Gastroesophageal sphincter (tissue), 4 donors: ENCODE data around the gene NEK2. TPM values are rescaled to one million over a fixed set of nuclear protein-coding genes. Genes with fewer than 3 reads are reported as not detected.

Experiments
- ATAC-seq: fragments of 150-250 bp; one replicate; pipeline ENCODE4 v1.9.1; 2016; ENCODE audit warnings: mild to moderate bottlenecking, moderate library complexity
- H3K27ac ChIP-seq, 4 donors: fragments of 200-600 bp; sonication (generic) in 3 of 4; 1 replicate in 3 of 4; 2 replicates in 1 of 4; pipeline ENCODE4 v1.5.1; 2016 to 2019
- H3K27me3 ChIP-seq: fragments of 200-600 bp; sonication (generic); one replicate; pipeline ENCODE4 v1.5.1; 2019
- H3K36me3 ChIP-seq, 2 donors: fragments of 200-600 bp; sonication (generic); one replicate each; pipeline ENCODE4 v1.5.1; 2019; ENCODE audit warnings: control low read depth in 1 of 2
- H3K4me1 ChIP-seq, 3 donors: fragments of 200-600 bp; sonication (generic); 1 replicate in 2 of 3; 2 replicates in 1 of 3; pipeline ENCODE4 v1.5.1; 2016 to 2019; ENCODE audit warnings: control low read depth in 2 of 3
- H3K4me3 ChIP-seq, 2 donors: fragments of 200-600 bp; sonication (generic); one replicate each; pipeline ENCODE4 v1.5.1; 2019; ENCODE audit warnings: mild to moderate bottlenecking in 1 of 2, moderate library complexity in 1 of 2
- H3K9me3 ChIP-seq, 3 donors: fragments of 200-600 bp; sonication (generic); one replicate each; pipeline ENCODE4 v1.5.1; 2017 to 2019; ENCODE audit warnings: control low read depth in 2 of 3
- CTCF ChIP-seq, 4 experiments: fragments of 200-600 bp in 2 of 4; fragments of 450-650 bp in 2 of 4; sonication (generic) in 1 of 4; IDR thresholded peaks; one replicate each; pipeline ENCODE4 v1.5.1; 2017 to 2019; ENCODE audit warnings: antibody characterized with exemption in 4 of 4, mild to moderate bottlenecking in 2 of 4, moderate library complexity in 2 of 4
- EP300 ChIP-seq: sonication (generic); formaldehyde crosslinking; IDR thresholded peaks from one replicate; pipeline ENCODE4 v1.6.1; 2017; ENCODE audit warnings: antibody characterized with exemption, mild to moderate bottlenecking
- POLR2A ChIP-seq, 2 donors: fragments of 450-650 bp; IDR thresholded peaks; one replicate each; pipeline ENCODE4 v1.6.1; 2017; ENCODE audit warnings: antibody characterized with exemption in 2 of 2, mild to moderate bottlenecking in 2 of 2, moderate library complexity in 1 of 2
- POLR2AphosphoS5 ChIP-seq: sonication (generic); formaldehyde crosslinking; IDR thresholded peaks from one replicate; pipeline ENCODE4 v1.6.1; 2017; ENCODE audit warnings: antibody characterized with exemption
- WGBS, 2 donors: methylation state at CpG; one replicate each; pipeline ENCODE4 v1.1.5; 2018; ENCODE audit warnings: low coverage in 1 of 2; 5-methylcytosine and 5-hydroxymethylcytosine counted together
- total RNA-seq, 4 donors: library from RNA; depleted of rRNA; stranded (reverse); fragments of >200 nt; gene quantifications; one replicate each; pipeline ENCODE4 v1.1.0, GENCODE V29; 2016

The NEK2 gene
- total RNA-seq, 4 donors from 2014 or later = 0.59 TPM; not detected in 3

DNA sequence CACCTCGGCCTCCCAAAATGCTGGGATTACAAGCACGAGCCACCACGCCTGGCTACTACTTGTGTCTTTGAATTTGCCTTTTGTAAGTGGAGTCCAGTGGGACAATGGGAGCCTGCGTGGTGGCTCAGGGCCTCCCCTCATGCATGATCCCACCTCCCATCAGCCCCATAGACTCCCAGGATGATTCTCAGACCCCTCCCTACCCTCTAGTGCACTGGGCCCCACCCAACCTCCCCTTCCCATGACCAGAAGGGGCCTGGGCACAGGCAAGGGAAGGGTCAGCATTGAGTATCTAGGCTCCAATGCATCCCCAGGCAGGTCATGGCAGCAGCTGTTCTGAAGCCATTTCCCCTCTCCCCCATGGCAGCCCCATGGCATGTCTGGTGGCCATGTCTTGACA, 18.7 kb downstream of the NEK2 start:
- WGBS, 2 donors = 93 to 100% methylated on average over 3 to 4 of the region's 4 CpGs
- ATAC-seq = no peak
- no peak overlapping the region for H3K27ac ChIP-seq
- no peaks in the 10 kb centered on the region for H3K9me3 ChIP-seq
- peaks cover 0 to 10% (median 0%) of the 10 kb centered on the region in 3 donors for H3K4me1 ChIP-seq
- H3K36me3 ChIP-seq = no peaks in the 10 kb centered on the region
- H3K27me3 ChIP-seq = no peaks in the 10 kb centered on the region
- TF ChIP-seq CTCF (IDR thresholded peaks at IDR 0.05) (no peak), POLR2A (IDR thresholded peaks at IDR 0.05) (no peak), EP300 (no peak), POLR2AphosphoS5 (no peak)
- H3K4me3 ChIP-seq = no peak overlapping the region

DNA sequence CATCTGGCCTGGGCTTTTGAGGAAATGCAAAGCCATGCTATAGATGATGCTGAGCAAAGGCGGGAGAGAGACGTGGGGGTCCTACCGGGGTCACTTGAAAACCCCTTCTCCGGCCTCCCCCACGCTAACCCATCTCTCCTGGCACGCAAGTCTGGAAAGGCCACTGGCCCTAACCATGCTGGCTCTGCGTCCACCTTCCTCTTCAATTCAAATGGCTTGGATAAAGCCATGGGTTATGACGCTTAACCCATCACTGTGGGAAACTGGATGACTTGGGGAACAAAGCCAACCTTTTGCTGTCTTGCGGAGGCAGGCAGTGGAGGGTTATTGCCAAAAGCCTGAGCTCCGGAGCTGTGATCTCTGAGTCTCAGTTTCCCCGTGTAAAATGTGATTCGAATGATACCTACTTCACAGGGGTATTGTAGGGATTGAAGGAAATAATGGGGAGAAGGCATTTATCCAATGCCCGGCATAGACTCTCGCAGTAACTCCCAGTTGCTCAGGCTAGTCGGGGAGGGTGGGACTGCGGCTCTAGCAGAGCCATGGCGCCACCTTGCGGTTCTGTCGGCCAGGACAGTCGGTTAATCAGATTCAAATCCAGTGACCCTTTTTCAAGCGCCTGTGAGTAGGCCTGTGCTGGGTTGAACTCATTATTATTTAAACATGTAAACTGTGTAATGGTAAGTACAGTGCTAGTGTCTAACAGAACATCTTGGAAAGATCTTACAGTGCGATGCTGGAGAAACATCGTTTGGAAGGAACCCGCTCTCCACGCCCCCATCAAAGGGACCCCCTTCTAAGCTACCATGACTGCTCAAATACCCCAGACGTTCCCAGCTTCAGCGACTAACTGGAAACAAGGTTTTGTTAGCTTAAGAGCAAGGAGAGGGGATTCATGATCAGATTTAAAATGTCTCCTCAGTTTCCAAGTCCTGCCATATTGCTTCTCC, 20.3 kb downstream of the NEK2 start:
- peak; percentile 93 for ATAC-seq
- Histone ChIP-seq H3K4me3 (no peak overlapping the region), H3K27me3 (no peaks in the 10 kb centered on the region), H3K9me3 (no peaks in the 10 kb centered on the region), H3K27ac (no peak overlapping the region), H3K36me3 (no peaks in the 10 kb centered on the region), H3K4me1 (peaks cover 0 to 10% (median 0%) of the 10 kb centered on the region in 3 donors)
- TF ChIP-seq POLR2A (IDR thresholded peaks at IDR 0.05) (no peak), CTCF (IDR thresholded peaks at IDR 0.05) (peak; percentile 90 to 95 (median 92)), POLR2AphosphoS5 (no peak)
- 25 to 51% methylated on average over 5 to 21 of the region's 27 CpGs for WGBS, 2 donors

GRCh38 chr1:211653959-211654496, 21.4 kb downstream of the NEK2 start:
- no peak for ATAC-seq
- no peaks in the 10 kb centered on the region for H3K9me3 ChIP-seq
- no peak for TF ChIP-seq POLR2A (IDR thresholded peaks at IDR 0.05)
- no peak for TF ChIP-seq POLR2AphosphoS5
- TF ChIP-seq CTCF (IDR thresholded peaks at IDR 0.05) = no peak
- no peak for TF ChIP-seq EP300
- H3K27me3 ChIP-seq = no peaks in the 10 kb centered on the region
- 54 to 55% methylated on average over 7 of the region's 9 CpGs for WGBS, 2 donors
- no peak overlapping the region for H3K27ac ChIP-seq
- peaks cover 0 to 13% (median 0%) of the 10 kb centered on the region in 3 donors for H3K4me1 ChIP-seq
- no peak overlapping the region for H3K4me3 ChIP-seq
- no peaks in the 10 kb centered on the region for H3K36me3 ChIP-seq

GRCh38 chr1:211653293-211653692, 22.1 kb downstream of the NEK2 start:
- ATAC-seq = no peak
- Histone ChIP-seq H3K9me3 (no peaks in the 10 kb centered on the region), H3K4me3 (no peak overlapping the region), H3K4me1 (peaks cover 0 to 17% (median 0%) of the 10 kb centered on the region in 3 donors), H3K27me3 (no peaks in the 10 kb centered on the region), H3K36me3 (no peaks in the 10 kb centered on the region), H3K27ac (no peak overlapping the region)
- no peak for TF ChIP-seq CTCF (IDR thresholded peaks at IDR 0.05)
- TF ChIP-seq POLR2A (IDR thresholded peaks at IDR 0.05) = no peak
- no peak for TF ChIP-seq POLR2AphosphoS5
- no peak for TF ChIP-seq EP300
- 98 to 100% methylated on average over 2 to 4 of the region's 4 CpGs for WGBS, 2 donors
